Type B pancreatic cell (in vitro differentiated cells): ENCODE measurements around the gene KIF25. TPM values are rescaled to one million over a fixed set of nuclear protein-coding genes. Genes with fewer than 3 reads are reported as not detected.
"Not testable (repeated sequence)": the region's sequence is repeated elsewhere in the genome, so short reads cannot be mapped to it uniquely, and the experiment has no call there.

Experiments
- DNase-seq: peaks from one replicate; pipeline ENCODE4 v3.0.0; 2021; ENCODE audit warnings: mixed read lengths; ENCODE audit not compliant: unreplicated experiment; ENCODE audit errors: extremely low spot score
- H3K27ac Mint-ChIP-seq: 2 replicates; pipeline ENCODE4 v1.8.0; 2021; ENCODE audit warnings: mild to moderate bottlenecking, mixed read lengths
- H3K27me3 Mint-ChIP-seq: 2 replicates; pipeline ENCODE4 v1.8.0; 2021; ENCODE audit warnings: mixed read lengths
- H3K36me3 Mint-ChIP-seq: 2 replicates; pipeline ENCODE4 v1.8.0; 2021; ENCODE audit warnings: mixed read lengths
- H3K4me1 Mint-ChIP-seq: one replicate; pipeline ENCODE4 v1.8.0; 2021; ENCODE audit warnings: mixed read lengths; ENCODE audit not compliant: unreplicated experiment
- H3K4me3 Mint-ChIP-seq: 2 replicates; pipeline ENCODE4 v1.8.0; 2021; ENCODE audit warnings: mild to moderate bottlenecking, mixed read lengths
- H3K9me3 Mint-ChIP-seq: 2 replicates; pipeline ENCODE4 v1.8.0; 2021; ENCODE audit warnings: mixed read lengths
- total RNA-seq: library from RNA; stranded (reverse); gene quantifications from 2 replicates; pipeline ENCODE4 v1.2.1, GENCODE V29; 2021; ENCODE audit warnings: low replicate concordance
- TF ChIP-seq, protein P1 (sequence below): fragments of 200-600 bp; sonication (generic); conservative IDR thresholded peaks from 2 replicates; pipeline ENCODE4 v1.5.0; 2021; ENCODE audit warnings: antibody characterized with exemption, mild to moderate bottlenecking

KIF25 gene
- total RNA-seq, 1 donor from 2014 or later = not detected

DNA sequence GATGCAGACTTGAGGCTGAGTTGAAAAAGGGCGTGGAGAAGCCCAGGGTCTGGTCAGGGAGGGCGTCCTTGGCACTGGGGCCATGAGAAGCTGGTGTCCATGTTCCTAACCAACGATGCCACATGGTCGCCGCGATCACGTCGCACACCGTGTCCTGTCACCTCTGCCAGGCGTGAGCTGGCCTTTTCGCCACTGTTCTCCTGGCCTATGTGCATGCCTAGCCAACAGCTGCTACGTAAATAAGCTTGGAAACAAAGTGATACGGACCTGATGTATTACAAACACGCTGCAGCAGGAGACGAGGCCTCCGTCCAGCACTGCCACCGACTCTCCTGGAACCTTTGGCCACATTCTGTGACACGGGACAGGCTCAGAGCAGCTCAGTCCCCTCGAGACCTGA lies 22.0 kb upstream of the KIF25 start:
- H3K9me3 Mint-ChIP-seq = no peaks in the 10 kb centered on the region
- peaks cover 38% of the 10 kb centered on the region for H3K4me1 Mint-ChIP-seq
- TF ChIP-seq, protein P1, sequence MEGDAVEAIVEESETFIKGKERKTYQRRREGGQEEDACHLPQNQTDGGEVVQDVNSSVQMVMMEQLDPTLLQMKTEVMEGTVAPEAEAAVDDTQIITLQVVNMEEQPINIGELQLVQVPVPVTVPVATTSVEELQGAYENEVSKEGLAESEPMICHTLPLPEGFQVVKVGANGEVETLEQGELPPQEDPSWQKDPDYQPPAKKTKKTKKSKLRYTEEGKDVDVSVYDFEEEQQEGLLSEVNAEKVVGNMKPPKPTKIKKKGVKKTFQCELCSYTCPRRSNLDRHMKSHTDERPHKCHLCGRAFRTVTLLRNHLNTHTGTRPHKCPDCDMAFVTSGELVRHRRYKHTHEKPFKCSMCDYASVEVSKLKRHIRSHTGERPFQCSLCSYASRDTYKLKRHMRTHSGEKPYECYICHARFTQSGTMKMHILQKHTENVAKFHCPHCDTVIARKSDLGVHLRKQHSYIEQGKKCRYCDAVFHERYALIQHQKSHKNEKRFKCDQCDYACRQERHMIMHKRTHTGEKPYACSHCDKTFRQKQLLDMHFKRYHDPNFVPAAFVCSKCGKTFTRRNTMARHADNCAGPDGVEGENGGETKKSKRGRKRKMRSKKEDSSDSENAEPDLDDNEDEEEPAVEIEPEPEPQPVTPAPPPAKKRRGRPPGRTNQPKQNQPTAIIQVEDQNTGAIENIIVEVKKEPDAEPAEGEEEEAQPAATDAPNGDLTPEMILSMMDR = no peak
- H3K4me3 Mint-ChIP-seq = no peak overlapping the region
- H3K27ac Mint-ChIP-seq = no peak overlapping the region
- peaks cover 8% of the 10 kb centered on the region for H3K36me3 Mint-ChIP-seq
- DNase-seq = no peak
- no peaks in the 10 kb centered on the region for H3K27me3 Mint-ChIP-seq

DNA sequence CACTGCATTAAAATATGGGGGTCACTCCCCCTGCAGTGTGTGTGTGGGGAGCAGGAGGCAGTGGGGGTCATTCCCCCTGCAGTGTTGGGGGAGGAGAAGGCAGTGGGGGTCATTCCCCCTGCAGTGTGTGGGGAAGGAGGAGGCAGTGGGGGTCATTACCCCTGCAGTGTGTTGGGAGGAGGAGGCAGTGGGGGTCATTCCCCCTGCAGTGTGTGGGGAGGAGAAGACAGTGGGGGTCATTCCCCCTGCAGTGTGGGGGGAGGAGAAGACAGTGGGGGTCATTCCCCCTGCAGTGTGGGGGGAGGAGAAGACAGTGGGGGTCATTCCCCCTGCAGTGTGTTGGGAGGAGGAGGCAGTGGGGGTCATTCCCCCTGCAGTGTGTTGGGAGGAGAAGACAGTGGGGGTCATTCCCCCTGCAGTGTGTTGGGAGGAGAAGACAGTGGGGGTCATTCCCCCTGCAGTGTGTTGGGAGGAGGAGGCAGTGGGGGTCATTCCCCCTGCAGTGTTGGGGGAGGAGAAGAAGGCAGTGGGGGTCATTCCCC lies 21.3 kb upstream of the KIF25 start:
- H3K36me3 Mint-ChIP-seq, H3K27me3 Mint-ChIP-seq, H3K9me3 Mint-ChIP-seq, H3K4me3 Mint-ChIP-seq, DNase-seq, H3K27ac Mint-ChIP-seq: not testable (repeated sequence)
- peaks cover 45% of the 10 kb centered on the region for H3K4me1 Mint-ChIP-seq

DNA sequence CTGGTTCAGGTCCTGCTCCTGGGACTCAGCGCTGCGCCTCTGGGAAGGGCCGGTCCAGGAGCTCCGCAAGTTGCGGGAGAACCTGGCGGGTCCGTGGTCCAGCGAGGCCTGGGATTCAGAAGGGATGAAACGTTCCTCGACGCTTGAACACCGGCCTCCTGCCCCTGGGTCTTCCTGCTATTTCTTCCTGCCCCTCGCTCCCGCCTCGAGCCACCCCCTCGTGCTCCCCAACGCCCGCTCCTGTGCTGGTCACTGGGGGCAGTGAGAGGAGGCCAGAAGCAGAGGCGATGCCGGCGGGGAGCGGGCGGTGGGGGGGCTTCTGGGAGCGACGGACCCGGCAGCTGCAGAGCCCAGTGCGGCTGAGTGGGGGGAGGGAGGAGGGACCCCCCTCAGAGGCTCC lies 20.8 kb upstream of the KIF25 start:
- Mint-ChIP-seq H3K4me3 (no peak overlapping the region), H3K27ac (no peak overlapping the region), H3K36me3 (peaks cover 8% of the 10 kb centered on the region), H3K27me3 (no peaks in the 10 kb centered on the region), H3K9me3 (no peaks in the 10 kb centered on the region), H3K4me1 (peaks cover 48% of the 10 kb centered on the region)
- TF ChIP-seq, protein P1 = no peak
- DNase-seq = no peak

DNA sequence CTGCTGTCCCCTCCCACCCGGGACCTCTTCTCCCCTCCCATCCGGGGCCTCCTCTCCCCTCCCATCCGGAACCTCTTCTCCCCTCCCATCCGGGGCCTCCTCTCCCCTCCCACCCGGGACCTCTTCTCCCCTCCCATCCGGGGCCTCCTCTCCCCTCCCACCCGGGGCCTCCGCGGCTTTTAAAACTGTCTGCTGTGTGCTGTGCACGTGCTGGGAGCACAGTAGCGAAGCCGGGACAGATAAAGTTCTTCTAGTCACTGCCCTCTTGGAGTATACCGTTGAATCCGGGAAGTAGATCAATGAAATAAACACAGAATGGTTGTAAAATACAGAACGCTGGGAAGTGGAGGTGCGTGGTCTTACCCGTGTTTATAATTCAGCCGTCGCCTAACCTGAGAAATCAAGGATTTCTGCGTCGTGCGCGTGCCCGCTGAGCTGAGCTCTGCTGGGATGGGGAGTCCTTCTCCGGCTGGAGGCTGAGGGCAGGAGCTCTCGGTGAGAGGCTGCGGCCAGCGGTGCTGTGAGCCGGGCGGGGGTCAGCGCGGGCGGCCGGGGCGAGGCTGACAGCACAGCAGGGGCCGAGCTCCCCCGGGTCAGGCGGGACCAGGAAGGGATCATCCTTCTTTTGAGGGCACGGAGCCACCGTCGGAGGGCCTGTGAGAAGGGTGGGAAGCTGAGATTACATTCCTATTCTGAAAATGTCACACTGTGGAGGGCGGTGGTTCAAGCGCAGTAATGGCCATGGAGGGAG lies 19.6 kb upstream of the KIF25 start:
- TF ChIP-seq, protein P1 = no peak
- Mint-ChIP-seq H3K36me3 (no peaks in the 10 kb centered on the region), H3K4me3 (no peak overlapping the region), H3K27ac (no peak overlapping the region), H3K9me3 (no peaks in the 10 kb centered on the region), H3K4me1 (peaks cover 45% of the 10 kb centered on the region), H3K27me3 (no peaks in the 10 kb centered on the region)
- DNase-seq = no peak

DNA sequence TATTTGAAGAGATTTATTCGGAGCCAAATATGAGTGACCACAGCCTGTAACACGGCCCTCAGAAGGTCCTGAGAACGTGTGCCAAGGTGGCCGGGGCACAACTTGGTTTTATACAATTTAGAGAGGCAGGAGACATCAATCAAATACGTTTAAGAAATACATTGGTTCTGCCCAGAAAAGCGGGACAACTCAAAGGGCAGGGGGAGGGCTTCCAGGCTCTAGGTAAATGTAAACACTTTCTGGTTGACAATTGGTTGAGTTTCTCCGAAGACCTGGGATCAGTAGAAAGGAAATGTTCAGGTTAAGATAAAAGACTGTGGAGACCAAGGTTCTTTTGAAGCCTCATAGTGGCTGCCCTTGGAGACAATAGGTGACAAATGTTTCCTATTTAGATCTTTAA lies 18.9 kb upstream of the KIF25 start:
- no peak for DNase-seq
- Mint-ChIP-seq H3K36me3 (no peaks in the 10 kb centered on the region), H3K4me1 (peaks cover 37% of the 10 kb centered on the region), H3K4me3 (no peak overlapping the region), H3K27me3 (no peaks in the 10 kb centered on the region), H3K9me3 (no peaks in the 10 kb centered on the region), H3K27ac (no peak overlapping the region)
- TF ChIP-seq, protein P1 = no peak

DNA sequence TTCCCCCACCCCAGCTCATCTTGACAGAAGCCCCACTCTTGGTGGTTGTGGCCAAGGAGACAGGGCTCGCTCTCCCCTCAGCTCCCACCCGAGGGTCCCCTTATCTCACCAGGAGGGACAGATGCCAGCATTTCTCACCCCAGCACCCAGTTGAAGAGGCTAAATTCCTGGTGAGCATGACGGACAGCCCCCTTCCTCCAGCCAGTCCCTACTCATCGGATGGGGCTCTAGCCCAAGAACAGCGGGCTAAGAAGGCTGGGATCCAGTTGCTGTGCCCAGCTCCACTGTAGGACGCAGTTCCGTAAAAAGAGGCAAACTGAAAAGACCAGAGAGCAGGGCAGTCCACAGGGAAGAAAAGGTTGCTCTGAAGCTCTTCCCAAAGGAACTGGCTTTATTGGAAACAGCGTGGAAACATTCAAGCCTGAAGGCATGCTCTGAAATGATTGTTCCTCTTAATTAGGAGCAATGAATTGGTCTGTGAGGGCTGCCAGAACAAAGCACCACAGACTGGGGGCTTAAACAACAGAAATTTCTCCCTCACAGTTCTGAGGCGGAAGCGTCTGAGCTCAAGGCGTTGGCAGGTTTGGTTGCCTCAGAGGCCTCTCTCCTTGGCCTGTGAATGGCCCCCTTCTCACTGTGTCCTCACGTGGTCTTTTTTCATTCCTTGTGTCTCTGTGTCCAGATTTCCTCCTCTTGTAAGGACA lies 17.9 kb upstream of the KIF25 start:
- TF ChIP-seq, protein P1 = no peak
- no peak overlapping the region for H3K4me3 Mint-ChIP-seq
- no peaks in the 10 kb centered on the region for H3K9me3 Mint-ChIP-seq
- no peak for DNase-seq
- no peaks in the 10 kb centered on the region for H3K36me3 Mint-ChIP-seq
- no peaks in the 10 kb centered on the region for H3K27me3 Mint-ChIP-seq
- H3K4me1 Mint-ChIP-seq = peaks cover 30% of the 10 kb centered on the region
- no peak overlapping the region for H3K27ac Mint-ChIP-seq
